EH (cell line): Measurements from ENCODE around the gene SH2D5.
"Not testable (repeated sequence)": the region's sequence is repeated elsewhere in the genome, so short reads cannot be mapped to it uniquely, and the experiment has no call there.

Source experiments
- DNase-seq: peaks from one replicate; pipeline ENCODE4 v3.0.0-alpha.2; 2015; ENCODE audit warnings: low read depth

SH2D5 gene

DNA sequence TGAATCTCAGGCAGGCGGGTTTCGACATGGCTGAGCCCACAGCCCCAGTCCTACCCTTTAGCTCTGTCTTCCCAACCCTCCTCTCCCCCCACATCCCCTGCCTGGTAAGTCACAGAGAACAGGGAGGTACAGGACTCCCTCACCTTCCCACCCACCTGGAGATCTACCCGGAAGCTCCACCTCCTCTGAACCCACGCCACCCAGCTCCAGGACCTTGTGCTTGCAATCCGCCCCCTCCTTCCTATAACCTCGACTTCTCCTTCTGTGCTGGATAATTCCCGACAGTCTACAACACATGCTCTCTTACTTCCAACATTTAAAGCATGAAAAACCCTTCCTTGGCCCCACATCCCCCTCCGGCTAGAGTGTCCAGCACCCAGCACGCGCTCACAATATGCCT, 37.0 kb downstream of the SH2D5 start:
- no peak for DNase-seq

DNA sequence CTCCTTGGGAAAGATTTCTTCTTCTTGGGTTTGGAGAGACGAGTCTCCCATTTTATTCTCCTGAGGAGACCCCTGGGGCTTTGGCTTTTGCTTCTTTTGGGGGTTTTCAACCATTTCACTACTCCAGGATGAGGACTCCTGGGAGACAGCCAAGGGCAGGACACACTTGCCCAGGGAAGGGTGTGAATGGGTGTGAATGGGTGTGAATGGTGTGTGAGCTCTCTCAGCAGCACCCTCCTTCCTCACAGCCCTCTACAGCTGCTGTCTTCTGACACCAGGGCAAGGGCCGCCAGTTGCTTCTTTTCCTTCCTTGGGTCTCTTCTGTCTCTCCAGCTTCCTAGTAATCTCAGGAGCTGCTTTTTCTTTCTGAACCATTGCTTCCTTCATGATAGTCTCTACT, 38.9 kb downstream of the SH2D5 start:
- no peak for DNase-seq

DNA sequence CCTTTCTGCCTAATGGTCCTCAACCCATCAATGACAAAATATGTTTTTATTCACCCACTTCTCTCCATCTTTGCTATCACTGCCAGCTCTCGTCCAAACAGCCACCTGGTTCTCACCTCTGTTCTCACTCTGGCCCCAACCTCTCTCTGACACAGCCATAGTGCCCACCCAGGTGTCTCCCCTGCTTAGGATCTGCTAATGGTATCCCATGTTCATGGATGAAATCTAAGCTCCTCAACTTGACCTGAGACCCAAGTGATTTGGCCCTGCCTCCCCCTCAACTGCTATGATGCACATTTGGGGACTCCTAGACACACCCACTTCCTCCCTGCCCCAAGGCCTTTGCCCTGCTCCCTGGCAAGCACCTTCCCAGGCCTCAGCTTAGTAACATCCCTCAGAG, 40.6 kb downstream of the SH2D5 start:
- no peak for DNase-seq

DNA sequence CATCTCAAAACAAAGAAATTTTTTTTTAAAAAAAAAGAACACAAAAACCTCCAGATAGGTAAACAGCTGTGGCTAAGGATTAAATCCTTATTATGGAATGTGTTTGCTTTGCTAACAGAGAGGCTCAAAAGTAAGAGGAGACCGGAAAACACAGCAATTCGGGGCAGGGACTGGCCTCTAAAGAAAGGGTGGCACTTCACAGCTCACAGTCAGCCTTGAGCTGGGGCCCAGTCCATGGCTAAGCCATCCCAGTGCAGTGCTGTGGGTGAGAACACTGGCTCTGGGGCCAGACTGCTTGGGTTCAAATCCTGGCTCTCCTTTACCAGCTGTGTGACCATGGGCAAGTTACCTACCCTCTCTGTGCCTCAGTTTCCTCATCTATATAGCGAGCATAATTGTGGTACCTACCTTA, 42.9 kb downstream of the SH2D5 start:
- DNase-seq = no peak

DNA sequence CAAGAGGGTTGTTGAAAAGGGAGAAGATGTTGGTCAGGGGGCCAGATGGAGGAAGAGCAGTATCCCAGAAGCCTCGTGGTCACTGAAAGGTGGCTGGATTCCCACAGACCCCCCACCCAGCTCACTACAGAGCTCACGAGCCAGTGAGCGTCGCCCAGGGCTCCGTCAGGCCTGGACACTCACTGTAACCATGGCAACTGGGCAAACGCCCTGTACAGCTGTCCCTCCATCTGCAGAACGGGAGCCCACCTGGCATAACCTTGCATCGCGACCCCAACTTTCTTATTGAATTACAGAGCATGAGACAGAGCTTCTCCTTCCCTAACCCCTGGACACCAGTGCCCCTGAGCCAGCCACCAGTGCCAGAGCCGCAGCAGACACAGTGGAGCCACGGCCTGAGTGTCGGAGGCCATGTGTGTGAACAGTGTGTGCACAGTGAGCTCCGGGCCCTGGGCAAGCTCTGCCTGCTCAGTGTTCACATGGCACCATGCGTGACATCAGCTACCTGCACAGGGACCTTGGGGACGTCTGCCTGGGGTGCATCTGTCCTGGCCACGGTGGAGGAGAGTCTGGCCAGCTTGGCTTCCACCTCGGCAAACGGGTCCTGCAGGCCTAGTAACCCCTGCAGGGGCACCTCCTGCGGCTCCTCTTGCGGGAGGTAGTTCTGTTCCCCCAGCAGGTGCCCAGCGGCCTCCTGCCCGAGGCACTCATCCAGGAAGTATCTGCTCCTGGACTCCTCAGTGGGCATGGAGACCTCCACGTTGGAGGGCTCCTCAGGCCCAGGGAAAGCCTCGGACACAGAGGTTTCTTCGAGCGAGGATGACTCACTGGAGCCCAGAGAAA, 45.4 kb downstream of the SH2D5 start:
- no peak for DNase-seq

- no peak for DNase-seq
Measured at GRCh38 chr1:20685741-20686140, 46.8 kb downstream of the SH2D5 start.

- no peak for DNase-seq
Measured at GRCh38 chr1:20685099-20685662, 47.3 kb downstream of the SH2D5 start.

- DNase-seq = no peak
Measured at GRCh38 chr1:20684651-20685050, 47.9 kb downstream of the SH2D5 start.

- DNase-seq = no peak
Measured at GRCh38 chr1:20684050-20684620, 48.4 kb downstream of the SH2D5 start.

DNA sequence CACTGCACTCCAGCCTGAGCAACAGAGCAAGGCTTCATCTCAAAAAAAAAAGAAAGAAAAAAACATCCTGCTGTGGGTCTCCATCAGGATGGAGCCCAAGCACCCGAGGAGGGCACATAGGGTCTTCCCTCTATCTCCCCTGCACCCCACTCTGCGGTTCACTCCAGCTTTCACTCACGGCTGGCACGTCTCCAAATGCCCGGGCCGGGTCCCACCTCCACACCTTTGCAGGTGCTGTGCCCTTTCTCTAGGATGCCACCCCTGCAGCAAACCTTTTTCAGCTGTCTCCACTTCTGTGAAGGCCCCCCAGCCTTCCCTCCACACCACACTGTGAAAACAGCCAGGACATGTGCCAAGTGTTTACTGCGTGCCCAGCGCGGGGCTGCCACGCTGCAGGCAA, 48.9 kb downstream of the SH2D5 start:
- DNase-seq = no peak

- DNase-seq = no peak
Measured at GRCh38 chr1:20682571-20683236, 49.8 kb downstream of the SH2D5 start.

DNA sequence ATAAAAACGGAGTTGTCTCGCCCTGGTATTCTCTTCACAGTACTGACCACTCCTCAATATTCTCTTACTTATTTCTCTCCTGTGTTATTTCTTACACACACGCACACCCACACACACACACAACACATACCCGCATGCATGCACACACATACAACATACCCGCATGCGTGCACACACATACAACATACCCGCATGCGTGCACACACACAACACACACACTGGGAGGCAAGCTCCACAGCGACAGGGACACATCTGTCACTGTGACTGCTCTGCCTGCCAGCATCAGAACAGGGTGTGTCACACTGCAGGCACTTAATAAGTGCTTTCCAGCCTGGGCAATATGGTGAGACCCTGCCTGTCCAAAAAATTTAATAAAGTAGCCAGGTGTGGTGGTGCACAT, 50.5 kb downstream of the SH2D5 start:
- no peak for DNase-seq

GRCh38 chr1:20680269-20680668, 52.2 kb downstream of the SH2D5 start:
- no peak for DNase-seq

DNA sequence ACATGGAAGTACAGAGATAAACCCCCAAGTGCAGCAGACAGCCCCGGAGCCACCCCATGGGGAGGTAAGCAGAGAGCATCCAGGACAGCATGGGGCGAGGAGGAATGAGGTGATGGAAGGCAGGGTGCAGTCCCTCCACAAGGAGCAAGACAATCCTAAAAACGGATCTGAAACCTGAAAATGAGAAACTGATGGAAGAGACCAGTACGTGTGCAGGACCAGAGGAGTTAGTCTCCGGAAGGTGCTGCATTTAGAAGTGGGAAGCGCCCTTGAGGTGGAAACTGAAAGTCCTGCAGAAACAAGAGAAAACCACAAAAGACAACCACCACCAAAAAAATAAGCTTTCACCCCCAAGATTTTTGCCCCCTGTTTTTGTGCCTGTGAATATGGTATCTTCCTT, 53.9 kb downstream of the SH2D5 start:
- no peak for DNase-seq

- DNase-seq = not testable (repeated sequence)
Measured at GRCh38 chr1:20673626-20674025, 58.9 kb downstream of the SH2D5 start.

DNA sequence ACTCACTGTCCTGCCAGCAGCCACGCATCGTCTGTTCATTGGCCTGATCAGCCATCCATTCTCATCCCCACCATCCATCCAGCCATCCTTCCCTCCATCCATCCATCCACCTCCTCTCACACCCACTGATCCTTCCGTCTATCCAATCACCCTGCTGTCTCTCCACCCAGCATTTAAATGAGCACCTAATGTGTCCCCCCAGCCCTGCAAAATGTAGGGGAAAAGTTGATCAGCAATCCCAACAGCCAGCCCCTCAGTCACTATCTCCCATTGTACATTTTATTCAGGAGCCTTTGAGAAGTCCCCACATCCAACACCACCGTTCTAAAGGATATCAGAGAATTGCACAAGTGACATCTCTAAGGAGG, 60.3 kb downstream of the SH2D5 start:
- no peak for DNase-seq

GRCh38 chr1:20670936-20671335, 61.6 kb downstream of the SH2D5 start:
- DNase-seq = no peak
